Stimulated activated CD4-positive, alpha-beta T cell treated with anti-CD3 and anti-CD28 coated beads, TNF-alpha, amount 100 ng/mL, for 4 hours (primary cell): Measurements from ENCODE around the gene SNX9.

Experiments used
- DNase-seq, 3 experiments: peaks; one replicate each; pipeline ENCODE4 v3.0.0-alpha.2; 2020; ENCODE audit warnings: low read depth in 3 of 3

SNX9 gene

DNA sequence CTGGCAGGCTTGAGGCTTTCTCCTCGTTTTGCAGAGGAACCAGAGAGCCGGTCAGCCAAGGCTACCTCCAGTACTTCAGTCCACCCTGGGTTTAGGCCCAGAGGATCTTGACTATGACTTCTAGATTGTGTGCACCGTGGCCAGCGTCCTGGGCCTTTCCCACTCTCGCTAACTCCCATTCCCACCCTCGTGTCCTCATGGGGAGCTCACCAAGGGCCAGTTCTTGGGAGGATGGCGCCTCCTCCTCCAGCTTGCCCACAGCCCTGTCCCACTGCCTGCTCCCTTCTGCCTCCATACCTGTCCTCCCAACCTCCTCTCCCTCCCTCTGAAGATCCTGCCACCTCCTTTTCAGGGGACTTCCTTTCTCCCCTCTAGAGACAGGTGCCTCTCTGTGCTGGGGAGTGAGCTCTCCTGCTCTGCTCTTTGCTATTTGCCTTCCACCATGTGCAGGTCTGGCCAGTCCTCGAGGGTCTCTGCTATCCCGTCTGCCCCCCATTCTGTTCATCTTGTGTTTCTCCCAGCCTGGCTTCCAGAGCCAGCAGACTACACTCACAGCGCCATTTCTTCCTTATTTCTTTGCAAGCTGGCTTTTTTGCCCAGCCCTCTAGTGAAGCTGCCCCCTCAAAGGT, 154.2 kb downstream of the SNX9 start:
- no peak for DNase-seq

DNA sequence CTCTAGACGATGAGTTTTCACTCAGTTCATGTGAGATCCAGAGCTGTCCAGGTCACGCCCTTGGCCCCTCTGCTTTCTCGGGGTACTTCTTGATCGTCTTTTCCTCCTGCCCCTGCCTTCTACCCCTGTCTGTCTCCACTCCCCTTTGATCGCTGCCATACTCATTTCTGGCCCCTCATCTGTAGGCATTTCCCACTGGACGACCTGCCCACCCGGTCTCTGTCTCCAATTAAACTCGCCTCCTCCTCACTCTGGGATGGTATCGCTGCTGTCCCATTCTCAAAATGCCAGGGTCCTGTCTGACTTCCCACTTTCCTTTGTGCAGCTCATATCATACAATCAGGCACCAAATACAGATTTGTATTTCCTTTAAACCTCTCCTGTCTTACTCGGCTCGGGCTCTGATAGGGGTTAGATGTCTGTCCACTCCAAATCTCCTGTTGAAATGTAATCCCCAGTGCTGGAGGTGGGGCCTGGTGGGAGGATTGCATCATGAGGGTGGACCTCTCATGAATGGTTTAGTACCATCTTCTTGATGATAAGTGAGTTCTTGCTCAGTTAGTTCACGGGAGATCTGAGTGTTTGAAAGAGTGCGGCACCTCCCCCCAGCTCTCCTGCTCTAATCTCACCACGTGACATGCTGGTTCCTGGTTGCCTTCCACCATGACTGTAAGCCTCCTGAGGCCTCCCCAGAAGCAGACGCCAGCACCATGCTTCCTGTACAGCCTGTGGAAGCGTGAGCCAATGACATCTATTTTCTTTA, 155.2 kb downstream of the SNX9 start:
- no peak for DNase-seq

DNA sequence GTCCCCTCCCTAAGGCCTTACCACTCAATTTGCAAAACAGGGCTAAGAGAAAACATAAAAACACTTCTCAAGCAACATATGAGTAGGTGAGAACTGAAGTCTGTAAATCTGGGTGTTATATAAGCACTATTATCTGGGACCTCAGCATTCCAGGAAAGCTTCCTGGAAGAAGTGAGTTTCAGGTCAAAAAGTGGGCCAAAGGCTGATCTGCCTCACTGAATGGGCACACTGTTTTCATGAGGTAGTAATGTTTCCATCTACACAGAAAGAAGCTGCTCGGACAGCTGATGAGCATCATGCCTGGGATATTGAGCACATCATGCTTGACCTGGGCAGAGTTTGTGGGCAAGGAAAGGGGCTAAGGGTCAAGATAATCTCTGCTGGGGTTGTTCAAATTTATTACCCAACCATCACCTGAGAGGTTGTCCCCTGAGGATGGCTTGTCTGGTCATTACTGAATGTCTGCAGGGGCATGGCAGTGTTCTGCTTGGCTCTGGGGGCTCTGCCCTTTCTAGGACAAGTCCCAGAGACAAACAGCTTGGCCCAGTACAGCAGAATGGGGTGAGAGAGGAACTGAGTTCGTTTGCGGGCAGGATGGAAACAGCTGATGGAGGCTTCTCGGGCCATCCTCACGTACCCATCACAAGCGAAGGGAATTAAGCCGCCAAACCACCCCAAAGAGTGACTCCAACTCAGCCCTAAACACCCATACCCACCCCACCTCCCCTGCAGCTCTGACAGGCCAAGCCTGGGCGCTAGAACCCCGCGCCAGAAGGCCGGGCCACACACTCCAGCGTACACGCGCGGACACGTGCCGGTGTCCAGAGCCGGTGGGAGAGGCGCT, 157.5 kb downstream of the SNX9 start:
- no peak for DNase-seq

DNA sequence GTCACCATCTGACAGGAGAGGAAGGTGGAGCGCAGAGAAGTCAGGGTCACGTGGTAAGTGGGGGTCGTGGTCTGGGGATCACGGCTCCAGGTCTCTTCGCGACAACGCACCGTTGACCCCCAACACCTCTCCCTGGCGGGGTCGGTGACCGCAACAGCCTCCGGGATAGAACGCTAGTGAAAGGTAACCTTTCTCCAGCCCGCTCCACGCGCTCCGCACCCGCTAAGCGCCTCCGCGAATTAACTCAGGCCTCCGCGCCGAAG, 158.0 kb downstream of the SNX9 start:
- DNase-seq: no peak

DNA sequence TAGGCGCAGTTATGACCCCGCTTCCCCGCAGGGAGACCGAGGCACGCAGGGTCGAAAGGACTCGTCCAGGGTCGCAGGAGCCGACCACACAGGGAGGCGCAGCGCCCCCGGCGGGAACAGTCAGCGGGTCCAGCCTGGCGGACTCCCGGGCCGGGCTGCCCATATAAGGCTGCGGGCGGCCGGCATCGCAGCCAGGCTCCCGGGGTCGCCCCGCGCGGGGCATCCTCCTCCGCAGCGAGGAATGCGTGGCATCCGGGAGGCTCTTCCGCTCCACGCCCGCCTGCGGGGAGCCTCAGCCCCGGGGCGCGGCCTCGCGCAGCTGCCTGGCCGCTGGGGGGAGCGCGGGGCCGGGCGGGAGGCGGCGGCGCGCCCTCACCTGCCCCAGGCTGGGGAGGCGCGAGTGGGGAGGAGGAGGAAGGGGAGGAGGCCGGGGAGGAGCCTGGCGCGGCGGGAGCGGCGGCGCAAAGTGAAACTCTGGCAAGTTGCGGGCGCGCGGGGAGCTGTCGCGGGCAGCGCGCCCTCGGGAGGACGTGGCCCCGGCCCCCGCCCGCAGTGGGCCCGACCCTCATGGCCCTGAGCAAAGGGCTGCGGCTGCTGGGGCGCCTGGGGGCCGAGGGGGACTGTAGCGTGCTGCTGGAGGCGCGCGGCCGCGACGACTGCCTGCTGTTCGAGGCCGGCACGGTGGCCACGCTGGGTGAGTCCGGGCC, 158.5 kb downstream of the SNX9 start, which contains the start of gene SYNJ2:
Gene SYNJ2, plus strand, starts transcription at position 469 of the 707 bp plus-strand sequence. Its CDS starts 99 bp downstream, at position 568.
- DNase-seq: peak; percentile 72 to 79 (median 79)

DNA sequence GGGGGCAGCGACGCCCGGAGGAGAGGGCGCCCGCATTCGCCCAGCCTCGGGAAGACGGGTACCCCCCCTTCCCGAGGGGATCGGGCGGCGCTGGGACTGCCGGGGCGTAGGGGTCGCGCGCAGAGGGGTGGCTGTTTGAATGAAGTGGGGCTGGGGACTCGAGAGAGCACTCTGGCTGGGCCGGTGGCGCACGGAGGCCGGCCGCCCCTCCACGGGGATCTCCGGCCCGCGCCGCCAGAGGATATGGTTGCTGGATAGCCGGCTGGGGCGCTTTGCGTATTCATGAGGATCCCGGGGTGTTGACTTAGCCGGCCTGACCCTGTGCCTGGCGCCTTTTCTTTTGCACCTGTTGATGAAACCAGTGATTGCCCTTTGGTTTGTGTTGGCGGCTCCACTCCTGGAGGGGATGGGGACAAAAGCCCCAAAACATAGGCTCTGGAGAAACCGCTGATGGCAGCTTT, 159.1 kb downstream of the SNX9 start:
- DNase-seq: no peak

DNA sequence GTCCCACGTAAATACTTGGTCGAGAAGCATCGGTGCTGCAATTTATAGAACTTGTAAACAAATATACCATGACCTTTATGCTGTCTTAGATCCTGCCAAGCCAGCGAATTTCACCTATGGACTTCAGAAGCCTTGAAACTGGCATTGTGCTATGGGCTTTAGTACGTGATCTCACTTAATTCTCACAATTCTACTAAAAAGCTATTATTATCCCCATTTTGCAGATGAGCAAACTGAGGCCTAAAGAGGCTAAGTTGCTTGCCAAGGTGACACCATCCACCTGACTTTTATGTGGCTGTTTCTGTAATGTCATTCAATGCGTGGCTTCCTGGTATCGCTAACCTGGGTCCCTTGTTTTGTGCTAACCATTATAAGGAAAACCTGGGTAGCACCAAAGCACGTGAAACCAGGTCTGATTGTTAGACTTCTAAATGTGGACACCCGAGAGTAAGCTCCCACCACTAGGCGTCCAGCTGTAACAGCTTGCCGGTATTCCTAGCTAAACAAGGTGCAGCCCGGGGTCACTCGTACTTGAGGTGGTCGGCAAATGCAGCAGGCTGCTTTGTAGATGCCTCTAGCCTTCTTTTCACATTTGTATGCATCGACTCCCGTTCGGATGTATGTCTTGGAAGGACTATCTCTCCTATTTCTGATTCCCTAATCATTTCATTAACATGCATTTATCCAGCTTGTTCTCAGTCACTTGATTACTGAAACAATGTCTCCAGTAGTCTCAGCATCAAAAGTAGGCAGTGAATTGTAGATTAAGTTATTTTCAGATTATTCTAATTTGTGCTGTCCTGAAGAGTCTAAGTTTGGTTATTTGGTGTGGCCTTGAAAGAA, 159.7 kb downstream of the SNX9 start:
- DNase-seq: no peak

DNA sequence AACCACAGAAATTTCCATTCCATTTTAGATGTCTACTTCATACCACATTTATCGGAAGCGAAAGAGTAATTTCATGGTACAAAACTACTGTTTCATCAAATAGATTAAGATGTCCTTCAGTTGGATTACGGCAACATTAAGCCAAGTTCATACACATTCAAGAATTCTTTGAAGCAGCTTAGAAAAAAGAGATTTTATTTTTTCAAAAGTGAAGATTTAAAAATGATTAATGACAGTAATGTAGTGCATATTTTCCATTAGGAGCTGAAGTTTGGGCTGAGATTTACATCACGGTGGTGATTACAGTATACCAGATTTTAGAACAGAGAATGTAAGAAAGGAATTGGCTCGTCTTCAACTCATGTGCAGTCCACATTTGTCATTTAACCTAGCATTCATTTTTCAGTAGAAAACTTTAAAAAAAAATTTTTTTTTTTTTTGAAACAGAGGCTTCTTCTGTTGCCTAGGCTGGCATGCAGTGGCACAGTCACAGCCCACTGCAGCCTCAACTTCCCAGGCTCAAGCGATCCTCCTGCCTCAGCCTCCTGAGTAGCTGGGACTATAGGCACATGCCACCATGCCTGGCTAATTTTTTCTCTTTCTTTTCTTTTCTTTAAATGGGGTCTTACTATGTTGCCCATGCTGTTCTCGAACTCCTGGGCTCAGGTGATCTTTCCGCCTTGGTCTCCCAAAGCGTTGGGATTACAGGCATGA, 160.5 kb downstream of the SNX9 start:
- DNase-seq: no peak

DNA sequence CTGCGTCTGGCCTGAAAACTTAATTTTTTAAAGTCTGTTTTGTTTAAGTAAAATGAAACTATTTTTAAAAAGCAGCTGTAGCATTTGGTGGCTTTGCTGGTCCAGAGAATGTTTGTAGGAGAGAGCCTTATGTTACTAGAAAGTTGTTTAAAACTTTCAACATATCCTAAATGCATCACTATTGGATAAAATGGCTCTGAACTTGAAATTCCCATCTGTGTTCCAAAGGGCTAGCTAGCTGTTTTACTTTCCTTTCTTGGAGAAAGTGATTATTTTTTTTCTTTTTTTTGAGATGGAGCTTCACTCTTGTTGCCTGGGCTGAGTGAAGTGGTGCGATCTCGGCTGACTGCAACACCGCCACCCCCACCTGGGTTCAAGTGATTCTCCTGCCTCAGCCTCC, 161.1 kb downstream of the SNX9 start:
- DNase-seq: no peak

DNA sequence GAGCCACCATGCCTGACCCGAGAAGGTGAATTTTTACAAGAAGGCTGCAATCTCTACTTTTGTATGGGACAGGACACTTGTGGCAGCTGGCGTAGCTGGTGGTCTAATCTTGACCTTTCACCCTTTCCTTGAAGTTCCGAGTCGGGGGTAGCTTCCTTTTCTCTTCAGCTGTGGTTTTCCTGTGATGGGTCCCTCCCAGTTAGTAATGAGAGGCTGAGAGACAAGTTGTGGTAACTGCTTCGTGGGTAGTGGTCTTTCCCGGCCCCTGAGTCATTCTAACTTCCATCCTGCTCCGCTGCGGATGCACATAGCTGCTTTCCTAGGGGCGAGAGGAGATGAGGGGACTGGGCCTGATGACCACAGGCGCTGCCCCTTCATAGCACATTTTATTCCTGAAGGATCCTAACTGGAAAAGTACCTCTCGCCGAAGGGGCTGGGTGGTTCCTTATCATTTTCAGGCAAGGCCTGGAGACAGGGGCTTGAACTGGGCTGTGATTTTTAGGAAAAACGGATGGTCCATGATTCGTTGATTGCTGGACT, 161.7 kb downstream of the SNX9 start:
- no peak for DNase-seq

DNA sequence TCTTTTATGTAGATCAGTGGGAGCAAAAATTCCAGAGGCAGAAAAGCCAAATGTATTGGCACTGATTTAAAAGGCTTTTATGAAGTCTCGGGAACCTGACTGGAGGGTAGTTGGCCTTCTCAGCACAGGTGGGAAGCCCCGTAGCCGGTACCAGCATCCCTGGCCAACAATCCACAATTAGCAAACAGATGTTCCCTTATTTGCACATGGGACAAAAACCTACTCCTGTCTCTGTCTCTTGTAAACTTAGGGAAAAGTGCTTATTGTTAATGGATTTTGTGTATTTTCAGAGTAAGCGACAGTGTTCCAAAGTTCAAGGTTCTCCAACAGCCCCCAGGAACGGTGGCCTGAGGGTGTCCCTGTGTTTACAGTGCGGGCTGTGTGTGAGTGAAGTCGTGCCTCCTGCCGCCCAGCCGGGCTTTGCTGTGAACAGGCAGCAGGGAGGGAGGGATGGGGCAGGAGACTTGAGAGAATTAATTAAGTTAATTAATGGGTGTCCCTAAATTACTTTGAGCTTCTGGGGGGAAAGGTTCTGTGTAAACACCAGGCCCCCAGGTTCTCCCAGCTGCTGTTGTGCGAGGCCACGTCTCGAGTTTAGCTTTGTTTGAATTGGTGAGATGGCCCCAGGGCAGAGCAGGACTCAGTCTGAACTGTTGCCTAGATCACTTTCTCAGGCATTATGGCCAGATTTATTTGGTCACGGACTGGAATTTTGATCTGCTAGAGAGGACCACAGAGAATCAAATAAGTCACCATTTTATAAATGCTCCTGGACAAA, 162.5 kb downstream of the SNX9 start:
- no peak for DNase-seq

DNA sequence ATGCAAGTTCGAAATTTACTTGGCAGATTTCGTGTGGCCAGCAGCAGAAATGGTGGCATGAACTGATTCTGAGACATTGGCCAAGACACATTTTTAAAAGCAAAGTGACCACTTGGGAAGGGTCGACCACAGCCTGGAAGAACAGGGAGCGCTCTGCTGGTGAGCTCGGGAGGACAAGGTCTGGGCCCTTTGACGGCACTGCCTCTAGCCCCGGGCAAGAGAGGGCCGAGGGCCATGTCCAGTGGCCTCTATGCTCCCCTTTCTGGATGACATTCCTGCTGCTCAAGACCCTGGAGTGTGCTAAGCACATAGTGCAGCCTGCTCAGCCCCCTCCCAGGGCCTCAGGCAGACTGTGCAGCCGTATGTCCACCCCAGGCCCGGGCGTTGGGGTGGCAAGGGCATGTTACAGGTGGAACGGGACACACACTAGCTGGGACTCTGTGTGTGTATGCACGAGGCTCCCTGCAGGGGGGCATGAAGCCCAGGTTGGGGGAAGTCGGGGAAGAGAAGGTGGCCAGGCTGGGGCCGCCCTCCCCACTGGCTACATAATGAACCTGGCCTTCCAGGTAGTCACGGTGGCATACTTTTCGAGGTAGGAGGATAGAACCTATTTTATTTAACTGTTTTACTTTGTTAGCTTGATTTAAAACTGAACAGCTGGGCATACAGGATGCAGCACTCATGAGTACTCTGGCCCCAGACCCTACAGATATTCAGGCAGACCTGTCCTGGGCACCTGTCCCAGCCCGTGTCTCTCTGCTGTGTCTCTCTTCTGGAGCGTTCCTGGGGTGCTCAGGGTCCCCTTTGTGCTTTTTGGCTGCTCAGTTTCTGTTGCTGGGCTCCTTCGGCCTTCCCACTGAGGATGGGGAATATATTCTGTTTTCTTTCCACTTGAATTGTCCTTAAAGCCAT, 165.0 kb downstream of the SNX9 start:
- DNase-seq: no peak

DNA sequence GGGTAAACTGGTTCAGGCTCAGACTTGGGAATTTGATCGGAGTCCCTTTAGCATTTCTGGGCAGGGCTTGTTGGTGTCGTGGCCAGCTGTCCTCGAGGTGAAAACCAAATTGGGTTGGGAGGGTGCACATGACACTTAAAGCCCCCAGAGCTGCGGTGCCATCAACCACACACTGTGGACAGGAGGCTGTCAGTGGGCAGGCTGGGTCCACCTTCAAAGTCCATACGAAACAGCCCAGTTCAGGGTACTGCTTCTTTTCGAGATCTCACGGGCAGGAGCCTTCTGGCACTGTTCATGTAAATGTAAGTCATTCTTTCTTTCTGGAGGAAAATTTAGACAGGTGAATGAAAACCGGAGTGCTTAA, 165.6 kb downstream of the SNX9 start:
- no peak for DNase-seq

DNA sequence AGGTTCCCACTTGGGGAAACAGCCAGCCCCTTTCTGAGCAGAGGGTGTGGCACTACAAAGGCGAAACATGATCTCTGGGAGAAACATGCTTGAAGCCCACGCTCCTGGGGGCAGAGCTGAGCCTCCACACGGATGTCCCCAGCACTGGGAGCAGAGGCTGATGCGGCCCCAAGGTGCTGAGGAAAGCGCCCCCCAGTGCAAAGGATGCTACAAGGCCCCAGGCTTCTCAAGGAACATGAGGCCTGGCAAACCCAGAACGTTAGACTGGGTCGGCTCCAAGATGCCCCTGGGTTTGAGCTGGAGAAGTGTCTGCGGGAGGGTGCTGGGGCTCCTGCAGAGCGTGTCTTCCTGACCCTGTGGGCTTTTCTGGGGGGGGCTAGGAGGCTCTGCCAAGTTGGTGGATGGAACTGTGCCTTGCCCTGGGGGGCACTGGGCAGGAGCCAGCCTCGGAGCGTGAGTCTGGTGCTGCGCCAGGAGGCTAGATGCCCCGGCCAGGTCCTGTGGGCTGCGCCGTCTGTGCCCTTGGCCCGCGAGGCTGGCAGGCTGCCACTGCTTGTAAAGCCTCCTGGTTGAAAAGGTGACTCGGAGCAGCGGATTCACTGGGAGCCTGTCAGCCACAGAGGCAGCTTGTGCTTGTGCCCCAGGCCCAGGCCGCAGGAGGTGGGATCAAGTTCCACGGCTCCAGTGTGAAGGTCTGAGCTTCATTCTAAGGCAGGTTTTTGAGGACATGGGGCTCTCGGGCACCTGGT, 166.7 kb downstream of the SNX9 start:
- no peak for DNase-seq

DNA sequence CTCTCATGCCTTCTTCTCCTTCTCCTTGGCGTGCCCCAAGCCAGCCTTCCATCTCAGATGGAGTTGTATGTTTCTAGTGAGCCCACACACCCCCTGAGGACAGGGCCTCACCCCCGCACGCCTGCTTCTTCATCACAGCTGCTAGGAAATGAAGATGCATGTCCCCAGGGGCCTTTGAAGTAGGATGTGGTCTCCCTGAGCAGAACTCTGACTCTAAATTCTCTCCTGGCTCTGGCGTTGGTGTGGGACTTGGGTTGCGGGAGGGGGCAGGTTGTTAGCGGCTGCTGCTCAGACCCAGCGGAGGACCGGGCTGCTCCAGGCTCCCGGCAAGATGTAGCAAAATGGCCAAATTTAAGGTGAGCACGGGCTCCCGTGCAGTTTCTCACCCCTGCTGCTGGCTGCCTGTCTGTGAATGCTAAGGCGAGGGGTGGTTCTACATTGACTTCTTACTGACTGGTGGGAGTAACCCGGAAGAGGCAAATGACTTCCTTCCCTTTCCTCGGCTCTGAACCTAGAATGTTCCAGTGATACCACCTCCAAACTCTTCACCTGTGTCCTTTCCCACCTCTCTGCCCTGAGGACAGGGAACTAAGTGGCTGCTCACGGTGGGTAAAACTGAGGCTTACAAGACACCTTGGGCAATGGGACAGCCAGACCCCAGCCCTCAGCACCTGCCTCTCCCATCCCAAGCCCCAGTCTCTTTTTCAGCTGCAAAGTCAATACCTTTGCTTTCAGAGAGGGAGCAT, 167.4 kb downstream of the SNX9 start:
- peak in 2 of 3 experiments; percentile 31 to 42 for DNase-seq

DNA sequence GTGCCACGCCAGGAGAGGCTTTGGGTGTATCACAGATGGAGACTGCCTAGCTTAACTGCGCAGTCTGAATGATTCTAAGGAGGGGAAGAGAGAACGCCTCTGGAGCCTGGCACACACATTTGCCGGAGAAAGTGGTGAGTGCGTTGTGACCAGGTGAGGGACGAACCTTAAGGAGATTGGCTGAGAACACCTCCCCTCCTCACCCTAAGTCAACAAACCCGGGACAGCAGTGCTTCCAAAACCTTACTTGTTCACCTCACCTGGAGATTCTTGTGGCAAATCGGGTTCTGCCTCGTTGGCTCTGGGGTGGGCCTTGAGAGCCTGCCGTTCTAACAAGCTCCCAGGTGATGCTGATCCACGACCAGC, 168.0 kb downstream of the SNX9 start:
- DNase-seq: no peak

DNA sequence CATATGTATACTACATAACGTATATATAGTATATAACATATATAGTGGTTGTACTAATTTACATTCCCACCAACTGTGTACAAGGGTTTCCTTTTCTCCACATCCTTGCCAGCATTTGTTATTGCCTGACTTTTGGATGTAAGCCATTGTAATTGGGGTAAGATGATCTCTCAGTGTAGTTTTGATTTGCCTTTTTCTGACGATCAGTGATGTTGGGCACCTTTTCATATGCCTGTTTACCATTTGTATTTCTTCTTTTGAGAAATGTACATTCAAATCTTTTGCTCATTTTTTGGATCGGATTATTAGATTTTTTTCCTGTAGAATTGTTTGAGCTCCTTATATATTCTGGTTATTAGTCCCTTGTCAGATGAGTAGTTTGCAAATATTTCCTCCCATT, 170.0 kb downstream of the SNX9 start:
- no peak for DNase-seq
